Measurements from ENCODE around the gene TMEM132C.

The TMEM132C gene

GRCh38 chr12:128509170-128509569, 242.2 kb downstream of the TMEM132C start:
- DNase-seq, result no peak

DNA sequence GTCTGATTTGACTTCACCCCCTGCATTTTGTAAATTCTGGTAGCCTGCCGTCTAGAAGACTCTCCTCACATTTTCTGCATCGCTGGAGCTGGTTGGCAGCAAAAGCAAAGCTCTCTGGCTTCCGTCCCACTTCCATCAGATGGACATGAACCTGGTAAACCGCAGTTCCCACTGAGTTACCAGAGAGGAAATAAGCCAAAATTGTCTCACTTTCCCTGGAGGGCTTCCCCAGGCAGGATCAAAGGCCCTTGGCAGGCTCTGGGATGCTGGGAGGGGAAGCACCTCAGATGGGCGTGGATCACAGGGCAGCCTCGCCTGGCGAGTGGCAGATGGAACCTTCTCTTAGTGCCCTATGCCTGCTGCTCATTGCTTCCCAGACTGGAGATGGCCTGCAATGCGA, 243.5 kb downstream of the TMEM132C start:
- no peak for DNase-seq

DNA sequence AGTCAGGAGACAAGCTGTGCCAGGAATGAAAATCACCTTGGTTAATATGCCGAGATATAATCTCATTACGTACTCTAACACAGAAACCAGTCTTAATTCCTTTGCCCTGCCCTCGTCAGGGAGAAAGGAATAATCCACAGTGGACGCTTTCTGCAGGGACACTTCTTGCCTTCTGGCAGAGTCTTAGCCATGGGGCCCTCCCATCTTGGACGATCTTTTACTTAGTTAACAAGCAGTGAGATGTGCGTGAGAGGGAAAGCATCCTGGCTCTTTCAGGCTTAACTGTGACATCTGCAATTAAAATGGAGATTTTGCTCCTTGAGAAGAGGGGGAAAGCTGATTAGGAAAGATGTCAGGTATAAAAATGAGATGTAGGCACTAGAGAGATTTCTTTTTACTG, 246.4 kb downstream of the TMEM132C start:
- no peak for DNase-seq

GRCh38 chr12:128513831-128514230, 246.9 kb downstream of the TMEM132C start:
- no peak for DNase-seq

DNA sequence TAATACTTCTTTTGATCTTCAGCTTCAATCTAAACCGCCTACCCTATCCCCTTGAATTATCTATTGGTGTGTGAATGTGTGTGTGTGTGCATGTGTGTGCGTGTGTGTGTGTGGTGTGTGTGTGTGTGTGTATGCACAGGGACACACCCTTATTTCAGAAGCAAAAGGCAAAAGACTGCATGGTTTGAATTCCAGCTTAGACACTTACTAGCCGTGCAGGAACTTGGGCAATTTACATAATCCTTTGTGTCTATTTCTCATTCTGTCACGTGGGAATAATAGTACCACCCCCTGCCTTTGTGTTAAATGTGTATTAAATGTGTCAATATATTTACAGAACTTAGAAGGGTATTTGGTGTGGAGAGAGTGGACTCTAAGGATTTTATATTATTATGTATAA, 251.7 kb downstream of the TMEM132C start:
- DNase-seq, result no peak

GRCh38 chr12:128519426-128519825, 252.5 kb downstream of the TMEM132C start:
- DNase-seq, result no peak

GRCh38 chr12:128521981-128522380, 255.0 kb downstream of the TMEM132C start:
- no peak for DNase-seq

DNA sequence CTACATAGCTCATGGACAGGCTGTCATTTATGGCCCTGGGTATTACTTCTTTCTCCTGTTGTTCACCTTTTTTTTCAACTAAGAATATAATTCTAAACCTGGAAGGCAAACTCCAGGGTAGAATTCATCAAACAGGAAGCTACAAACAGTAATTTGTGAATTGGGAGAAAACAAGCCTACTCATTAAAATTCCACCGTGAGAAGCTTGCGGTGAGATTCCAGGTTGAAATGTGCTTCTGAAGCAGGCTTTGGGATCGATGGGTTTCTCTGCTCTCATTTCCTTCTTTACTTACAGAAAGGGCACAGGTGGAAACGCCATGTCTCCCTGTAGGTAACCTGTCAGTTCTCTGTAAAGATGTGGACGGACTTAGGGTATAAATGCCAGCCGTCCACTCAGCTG, 257.5 kb downstream of the TMEM132C start:
- no peak for DNase-seq

DNA sequence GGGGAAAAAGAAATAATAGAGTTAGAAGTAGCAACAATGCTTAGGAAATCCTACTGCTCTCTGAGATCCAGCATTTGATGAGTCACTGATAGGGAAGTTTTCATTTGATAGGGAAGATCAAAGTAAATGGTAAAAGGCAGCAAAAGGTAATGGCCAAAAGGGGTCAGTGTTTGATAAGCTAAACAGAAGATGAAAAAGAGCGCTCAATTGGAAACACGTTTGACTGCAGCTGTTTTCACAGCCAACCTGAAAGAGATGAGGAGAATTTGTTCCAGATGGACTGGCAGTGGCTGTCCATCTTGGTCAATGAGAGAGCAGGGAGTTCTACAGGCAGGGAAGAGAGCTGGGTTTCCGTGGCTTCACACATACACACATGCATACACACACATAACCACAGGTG, 264.2 kb downstream of the TMEM132C start:
- no peak for DNase-seq

- DNase-seq, result no peak
These were observed 267.9 kb downstream of the TMEM132C start for GRCh38 chr12:128534906-128535305.

GRCh38 chr12:128536810-128537209, 269.8 kb downstream of the TMEM132C start:
- no peak for DNase-seq

GRCh38 chr12:128537668-128538067, 270.7 kb downstream of the TMEM132C start:
- no peak for DNase-seq

GRCh38 chr12:128542844-128543243, 275.9 kb downstream of the TMEM132C start:
- DNase-seq, result no peak

DNA sequence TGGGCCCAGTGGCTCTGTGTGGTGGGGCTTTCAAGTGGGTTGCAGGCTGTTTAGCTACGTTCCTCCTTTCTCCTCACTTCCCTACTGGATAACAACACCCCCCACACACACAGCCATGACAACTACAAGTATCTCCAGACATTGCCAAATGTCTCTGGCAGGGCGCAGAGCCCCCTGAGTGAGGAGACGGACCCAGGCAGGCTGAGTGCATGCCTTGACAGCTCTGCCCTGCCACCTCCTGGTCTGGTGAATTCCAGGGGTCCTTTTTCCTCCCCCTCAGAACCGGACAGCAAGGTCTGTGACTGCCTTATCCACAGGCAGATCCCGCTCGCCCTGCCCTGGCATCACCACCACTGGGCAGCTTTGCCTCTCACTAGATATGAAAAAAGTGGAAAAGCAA, 276.5 kb downstream of the TMEM132C start:
- no peak for DNase-seq

DNA sequence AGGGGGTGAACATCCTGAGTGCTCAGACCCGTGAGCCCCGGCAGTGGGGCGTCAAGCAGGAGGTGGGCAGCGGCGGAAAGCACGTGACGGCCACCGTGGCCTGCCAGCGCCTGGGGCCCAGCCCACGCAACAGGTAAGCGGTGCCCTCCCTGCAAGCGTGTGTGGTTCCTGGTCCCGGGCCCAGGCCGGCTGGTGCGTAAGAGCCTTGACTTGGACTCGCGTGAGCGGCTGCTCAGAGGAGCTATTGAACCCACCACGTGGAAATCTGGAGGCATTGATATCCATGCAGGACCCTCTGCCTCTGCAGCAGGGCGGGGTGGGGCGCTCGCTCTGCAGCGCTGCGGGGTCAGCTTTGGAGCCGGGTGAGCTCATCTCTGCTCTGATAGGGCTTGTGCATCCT, 277.0 kb downstream of the TMEM132C start:
- no peak for DNase-seq

GRCh38 chr12:128548949-128549348, 282.0 kb downstream of the TMEM132C start:
- no peak for DNase-seq

- DNase-seq, result no peak
These were observed 282.7 kb downstream of the TMEM132C start for GRCh38 chr12:128549601-128550218.

GRCh38 chr12:128551266-128551665, 284.3 kb downstream of the TMEM132C start:
- no peak for DNase-seq

DNA sequence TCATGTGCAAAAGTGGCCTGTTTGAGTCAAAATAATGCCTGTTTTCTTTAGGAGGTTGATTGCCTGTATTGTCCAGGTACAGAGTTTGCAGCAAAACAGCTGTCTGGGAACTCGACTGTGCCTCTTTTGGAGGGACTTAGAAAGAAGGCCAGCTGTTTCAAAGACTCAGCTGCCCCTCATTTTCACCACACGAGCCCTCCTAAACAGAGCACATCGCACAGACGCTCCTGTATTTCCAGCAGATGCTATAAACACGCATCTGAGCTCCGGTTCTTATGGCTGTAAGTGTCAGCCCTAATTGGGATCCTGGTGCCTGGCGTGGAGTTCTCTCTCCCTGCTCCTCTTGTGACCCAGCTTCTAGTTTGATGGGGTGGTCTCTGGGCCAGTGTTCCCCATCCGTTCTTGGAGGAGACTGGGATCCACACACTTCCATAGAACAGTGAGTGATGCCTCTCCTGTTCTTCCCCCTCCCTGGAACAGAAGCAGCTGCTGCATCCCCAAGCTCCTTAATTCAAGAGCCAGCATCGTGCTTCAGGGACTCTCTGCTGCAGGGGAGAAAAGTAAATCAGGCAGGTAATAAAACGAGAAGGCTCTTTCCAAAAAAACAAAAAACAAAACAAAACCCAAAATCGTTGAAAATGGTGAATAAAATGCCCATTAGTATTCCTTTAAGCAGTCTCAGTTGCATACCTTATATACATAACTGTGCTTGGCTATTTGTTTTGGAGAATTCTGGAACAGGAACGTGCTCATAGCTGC, 287.8 kb downstream of the TMEM132C start:
- DNase-seq, result no peak

GRCh38 chr12:128557231-128557630, 290.3 kb downstream of the TMEM132C start:
- no peak for DNase-seq

DNA sequence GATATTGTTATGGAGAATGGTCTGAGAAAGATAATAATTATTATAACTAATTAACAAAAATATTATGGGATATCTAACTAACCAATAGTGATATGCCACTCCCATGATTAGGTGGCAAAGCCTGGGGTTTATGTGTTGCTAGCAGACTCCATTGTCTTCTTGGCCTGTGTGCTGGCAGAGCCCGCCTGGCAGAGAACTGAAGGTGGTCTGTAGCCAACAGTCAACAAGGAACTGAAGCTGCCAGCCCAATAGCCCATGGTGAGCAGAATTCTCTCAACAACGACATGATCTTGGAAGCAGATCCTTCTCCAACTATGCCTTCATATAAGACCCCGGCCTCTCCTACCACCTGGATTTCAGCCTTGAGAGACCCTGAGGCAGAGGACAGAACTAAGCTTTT, 298.0 kb downstream of the TMEM132C start:
- DNase-seq, result no peak

GRCh38 chr12:128567730-128568129, 300.8 kb downstream of the TMEM132C start:
- DNase-seq, result no peak

GRCh38 chr12:128570191-128571065, 303.5 kb downstream of the TMEM132C start:
- DNase-seq, result no peak

All from EL (cell line).